AG20443 (cell line): ENCODE results near the gene HCAR2.
"Not testable (repeated sequence)": the region's sequence is repeated elsewhere in the genome, so short reads cannot be mapped to it uniquely, and the experiment has no call there.

Experiments used
- DNase-seq: peaks from one replicate; pipeline ENCODE4 v3.0.0; 2012; ENCODE audit warnings: low spot score, mixed read lengths

HCAR2 gene

GRCh38 chr12:122665349-122665748 is 37.8 kb downstream of the HCAR2 start:
- DNase-seq = no peak

GRCh38 chr12:122661938-122662337 is 41.2 kb downstream of the HCAR2 start:
- no peak for DNase-seq

DNA sequence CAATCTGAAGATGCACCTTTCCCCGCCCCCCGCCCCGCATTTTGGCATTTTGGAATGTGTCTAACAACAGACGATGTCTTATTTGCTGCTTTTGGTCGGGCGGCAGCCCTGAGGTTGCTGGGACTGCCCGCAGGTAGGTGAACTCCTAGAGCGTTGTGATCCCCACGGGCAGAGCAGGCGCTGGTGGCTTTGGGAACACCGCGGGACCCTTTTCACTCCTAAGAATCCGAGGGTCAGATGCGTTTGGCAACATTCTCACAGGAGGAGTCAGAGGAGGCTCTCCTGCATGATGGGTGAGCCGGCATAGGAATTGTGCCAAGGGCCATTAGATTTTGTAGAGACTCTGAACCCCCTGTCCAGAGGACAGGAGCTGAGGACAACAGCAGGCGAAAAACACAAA is 41.9 kb downstream of the HCAR2 start:
- DNase-seq = no peak

DNA sequence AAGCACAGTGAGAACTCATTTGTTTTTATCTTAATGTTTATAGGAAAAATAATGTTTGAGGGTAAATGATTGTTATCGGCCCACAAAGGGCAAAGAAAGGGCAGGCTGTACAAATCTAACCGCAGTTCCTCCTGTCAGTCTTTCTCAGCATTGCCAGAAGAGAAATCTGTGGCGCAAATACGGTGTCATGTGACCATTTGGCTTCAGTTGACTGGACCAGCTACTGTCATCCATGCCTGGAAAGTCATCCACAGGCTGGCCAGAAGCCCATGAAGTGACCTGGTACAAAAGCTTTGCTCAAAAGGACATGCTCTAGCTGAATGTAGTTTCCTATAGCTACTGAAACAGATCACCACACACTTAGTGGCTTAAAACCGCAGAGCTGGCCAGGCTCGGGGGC is 43.6 kb downstream of the HCAR2 start:
- DNase-seq = no peak

DNA sequence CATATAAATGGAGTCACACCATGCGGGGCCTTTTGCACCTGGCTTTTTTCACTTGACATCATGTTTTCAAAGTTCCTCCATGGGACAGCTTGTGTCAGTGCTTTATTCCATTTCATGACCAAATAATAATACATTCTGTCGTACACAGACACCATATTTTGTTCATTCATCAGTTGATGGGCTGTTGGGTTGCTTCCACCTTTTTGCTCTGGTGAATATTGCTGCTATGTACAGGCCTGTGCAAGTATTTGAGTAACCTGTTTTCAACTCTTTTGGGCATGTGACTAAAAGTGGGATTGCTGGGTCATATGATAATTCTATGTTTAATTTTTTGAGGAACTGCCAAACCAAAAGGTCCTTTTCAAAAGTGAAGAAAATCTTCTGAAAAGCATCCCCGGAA is 46.9 kb downstream of the HCAR2 start:
- DNase-seq = no peak

GRCh38 chr12:122653291-122653690 is 49.9 kb downstream of the HCAR2 start:
- DNase-seq = not testable (repeated sequence)

GRCh38 chr12:122651520-122652224 is 51.5 kb downstream of the HCAR2 start:
- DNase-seq = no peak
